ENCODE results near the gene DGKB. TPM values are rescaled to one million over a fixed set of nuclear protein-coding genes. Genes with fewer than 3 reads are reported as not detected.

The DGKB gene
- total and polyA plus RNA-seq, 2 of the 8 experiments (the other 6 are each of a cell fraction or from before 2014, with no cell fraction given) = 1.9 to 2.6 TPM

- no peak for DNase-seq (ENCODE audit: low read depth in 1 of 2, low spot score in 2 of 2)
- H3K36me3 ChIP-seq (ENCODE audit: control insufficient read depth in 2 of 4, insufficient read depth in 4 of 4, low read length in 3 of 4) = no peaks in the 10 kb centered on the region
- H4K5ac ChIP-seq (ENCODE audit: insufficient read length, low read depth, low read length) = no peak overlapping the region
- no peaks in the 10 kb centered on the region for H3K4me1 ChIP-seq (replicated peaks in 1 of 4; ENCODE audit: control insufficient read depth in 3 of 4, insufficient read depth in 4 of 4, low read length in 3 of 4)
- no peak overlapping the region for H4K8ac ChIP-seq (ENCODE audit: extremely low read depth, insufficient read depth, low read length)
- no peak overlapping the region for H3K4me2 ChIP-seq (ENCODE audit: insufficient read depth in 1 of 2, low read depth in 2 of 2, low read length in 2 of 2)
- no peak overlapping the region for H2AK5ac ChIP-seq (ENCODE audit: low read depth, low read length)
- H3K9me3 ChIP-seq (ENCODE audit: insufficient read depth in 2 of 2, low read depth in 1 of 2, low read length in 1 of 2) = peaks cover 0 to 4% of the 10 kb centered on the region in 2 experiments; a peak in 2 of 4 replicates
- no peaks in the 10 kb centered on the region for H3K79me1 ChIP-seq (ENCODE audit: low read depth, low read length)
- no peak overlapping the region for H3K18ac ChIP-seq (ENCODE audit: extremely low read depth, low read length)
- H2BK5ac ChIP-seq (ENCODE audit: low read depth, low read length) = no peak overlapping the region
- no peak overlapping the region for H4K91ac ChIP-seq (replicated peaks; ENCODE audit: insufficient read length, low read length)
- H3K23me2 ChIP-seq (ENCODE audit: low read depth, low read length) = no peaks in the 10 kb centered on the region
- no peak overlapping the region for H2BK120ac ChIP-seq (replicated peaks; ENCODE audit: low read depth, low read length)
- no peak overlapping the region for H3K27ac ChIP-seq (ENCODE audit: low read depth, low read length)
- TF ChIP-seq SIX5 (IDR thresholded peaks at IDR 0.05; ENCODE audit: low read depth, low read length) (no peak), SIN3A (conservative IDR thresholded peaks at IDR 0.05 in 1 of 2, IDR thresholded peaks at IDR 0.05 in 1 of 2; ENCODE audit: low read depth in 1 of 2, low read length in 2 of 2) (no peak), CTBP2 (IDR thresholded peaks at IDR 0.05; ENCODE audit: borderline replicate concordance, insufficient read depth, insufficient read length, low read length) (no peak), CHD1 (IDR thresholded peaks at IDR 0.05; ENCODE audit: low read depth, low read length) (no peak), BRCA1 (IDR thresholded peaks at IDR 0.05; ENCODE audit: low read depth, low read length) (no peak), KDM5A (IDR thresholded peaks at IDR 0.05; ENCODE audit: low read length) (no peak), RFX5 (IDR thresholded peaks at IDR 0.05; ENCODE audit: borderline replicate concordance, low read depth, low read length) (no peak), CREB1 (IDR thresholded peaks at IDR 0.05) (no peak), TBP (IDR thresholded peaks at IDR 0.05; ENCODE audit: low read depth, low read length) (no peak), MAFK (IDR thresholded peaks at IDR 0.05; ENCODE audit: low read depth, low read length) (no peak)
- no peak overlapping the region for H3K56ac ChIP-seq (replicated peaks; ENCODE audit: insufficient read length, low read depth, low read length)
- no peak overlapping the region for H2AFZ ChIP-seq (ENCODE audit: low read length)
- H2BK20ac ChIP-seq (ENCODE audit: low read length) = no peak overlapping the region
- no peak overlapping the region for H3K14ac ChIP-seq (ENCODE audit: insufficient read length)
- WGBS, 2 experiments (ENCODE audit: extremely low coverage in 1 of 2, insufficient coverage in 1 of 2, insufficient read length in 1 of 2, insufficient replicate concordance in 2 of 2, low coverage in 1 of 2, low lambda C conversion rate in 2 of 2, missing lambda C conversion rate in 1 of 2) = 88% methylated on average over 1 of the region's 1 CpG; no CpG with 5 or more reads in 1 of the 2 experiments
- no peak overlapping the region for H2BK12ac ChIP-seq (ENCODE audit: low read depth, low read length)
- no peaks in the 10 kb centered on the region for H3K27me3 ChIP-seq (replicated peaks in 1 of 4; ENCODE audit: control insufficient read depth in 3 of 4, extremely low read depth in 1 of 4, insufficient read depth in 3 of 4, low read length in 3 of 4)
- H2BK15ac ChIP-seq (ENCODE audit: low read length) = no peak overlapping the region
- POLR2A ChIA-PET (ENCODE audit: partially characterized antibody) = no interaction called here
- H3K9ac ChIP-seq (replicated peaks in 1 of 4; ENCODE audit: extremely low read depth in 1 of 4, low read depth in 3 of 4, low read length in 3 of 4) = no peak overlapping the region
- FAIRE-seq = no peak
- CTCF ChIA-PET (ENCODE audit: partially characterized antibody) = no interaction called here
- no peaks in the 10 kb centered on the region for H4K20me1 ChIP-seq (replicated peaks in 1 of 2; ENCODE audit: control insufficient read depth in 1 of 2, insufficient read depth in 2 of 2, low read length in 2 of 2)
- H3K4me3 ChIP-seq (ENCODE audit: extremely low read depth in 1 of 4, insufficient read depth in 2 of 4, low read depth in 3 of 4, low read length in 4 of 4) = no peak overlapping the region
- no peak overlapping the region for H3K4ac ChIP-seq (replicated peaks; ENCODE audit: insufficient read length, low read depth, low read length)
- H3K23ac ChIP-seq (ENCODE audit: insufficient read length) = no peak overlapping the region
- no peaks in the 10 kb centered on the region for H3K79me2 ChIP-seq (ENCODE audit: control insufficient read depth in 1 of 2, insufficient read depth in 2 of 2, low read length in 2 of 2)
These were observed 41.1 kb downstream of the DGKB start for GRCh38 chr7:14861456-14861855.

All from H1 (cell line).